ENCODE measurements around the gene KDELR3. TPM values are rescaled to one million over a fixed set of nuclear protein-coding genes. Genes with fewer than 3 reads are reported as not detected.

KDELR3 gene
- total and polyA plus RNA-seq, 10 of the 15 experiments (the other 5 are each of a cell fraction or from before 2014, with no cell fraction given) = 0.15 to 0.98 (median 0.25) TPM; not detected in 1

DNA sequence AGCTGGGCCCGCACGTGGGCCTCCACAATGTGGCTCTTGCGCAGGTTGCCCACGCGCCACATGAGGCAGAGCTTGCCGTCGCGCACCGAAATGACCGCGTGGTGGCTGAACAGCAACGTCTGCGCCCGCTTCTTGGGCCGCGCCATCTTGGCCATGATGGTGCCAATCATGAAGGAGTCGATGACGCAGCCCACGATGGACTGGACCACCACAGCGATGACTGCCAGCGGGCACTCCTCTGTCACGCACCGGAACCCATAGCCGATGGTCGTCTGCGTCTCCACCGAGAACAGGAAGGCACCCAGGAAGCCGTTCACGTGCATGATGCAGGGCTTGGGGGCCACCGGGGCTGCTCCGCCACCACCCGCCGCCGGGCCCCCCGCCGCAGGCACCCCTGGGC lies 40.4 kb upstream of the KDELR3 start:
- no TSS peak for BruUV-seq (replicated peaks)
- intact Hi-C loops (cut with micrococcal nuclease; ENCODE audit: unreplicated experiment) (no loop called here), in situ Hi-C loops (cut with MboI) (no loop called here)
- FAIRE-seq = no peak
- Histone ChIP-seq H3K79me2 (ENCODE audit: control insufficient read depth, insufficient read depth, low read length) (no peaks in the 10 kb centered on the region), H3K4me2 (ENCODE audit: control insufficient read depth, insufficient read depth) (no peak overlapping the region), H3K36me3 (ENCODE audit: control insufficient read depth in 2 of 2, insufficient read depth in 2 of 2, low read length in 1 of 2) (no peaks in the 10 kb centered on the region), H4K20me1 (ENCODE audit: control insufficient read depth, insufficient read depth) (no peaks in the 10 kb centered on the region), H3K27me3 (replicated peaks in 1 of 2; ENCODE audit: control insufficient read depth in 2 of 2, insufficient read depth in 2 of 2, low read length in 1 of 2) (no peaks in the 10 kb centered on the region), H3K9me3 (replicated peaks; ENCODE audit: control insufficient read depth, insufficient read depth, low read length) (no peaks in the 10 kb centered on the region), H3K4me1 (ENCODE audit: control insufficient read depth, insufficient read depth, low read length) (no peaks in the 10 kb centered on the region), H2AFZ (ENCODE audit: control insufficient read depth, low read depth, low read length) (no peak overlapping the region), H3K4me3 (no peak overlapping the region), H3K9ac (ENCODE audit: control insufficient read depth, insufficient read depth, low read length) (no peak overlapping the region), H3K27ac (ENCODE audit: control insufficient read depth, insufficient read depth) (no peak overlapping the region)
- DNase-seq (ENCODE audit: low read depth, low spot score) = no peak
- SMC1A ChIA-PET (ENCODE audit: uncharacterized antibody, unreplicated experiment) = no interaction called here
- POLR2A ChIA-PET = no interaction called here
- RAD21 ChIA-PET (ENCODE audit: unreplicated experiment) = no interaction called here
- ATAC-seq = no peak
- CTCF ChIA-PET = no interaction called here
- 88% methylated on average over 36 of the region's 36 CpGs for WGBS (ENCODE audit: insufficient coverage, insufficient replicate concordance, low lambda C conversion rate, missing lambda C conversion rate)
- TF ChIP-seq BHLHE40 (IDR thresholded peaks at IDR 0.05; ENCODE audit: borderline replicate concordance in 1 of 2, low read depth in 2 of 2, low read length in 1 of 2) = no peak
- TF ChIP-seq, protein P1, sequence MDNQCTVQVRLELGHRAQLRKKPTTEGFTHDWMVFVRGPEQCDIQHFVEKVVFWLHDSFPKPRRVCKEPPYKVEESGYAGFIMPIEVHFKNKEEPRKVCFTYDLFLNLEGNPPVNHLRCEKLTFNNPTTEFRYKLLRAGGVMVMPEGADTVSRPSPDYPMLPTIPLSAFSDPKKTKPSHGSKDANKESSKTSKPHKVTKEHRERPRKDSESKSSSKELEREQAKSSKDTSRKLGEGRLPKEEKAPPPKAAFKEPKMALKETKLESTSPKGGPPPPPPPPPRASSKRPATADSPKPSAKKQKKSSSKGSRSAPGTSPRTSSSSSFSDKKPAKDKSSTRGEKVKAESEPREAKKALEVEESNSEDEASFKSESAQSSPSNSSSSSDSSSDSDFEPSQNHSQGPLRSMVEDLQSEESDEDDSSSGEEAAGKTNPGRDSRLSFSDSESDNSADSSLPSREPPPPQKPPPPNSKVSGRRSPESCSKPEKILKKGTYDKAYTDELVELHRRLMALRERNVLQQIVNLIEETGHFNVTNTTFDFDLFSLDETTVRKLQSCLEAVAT (IDR thresholded peaks at IDR 0.05) = no peak
- TF ChIP-seq ZNF274 (IDR thresholded peaks at IDR 0.05; ENCODE audit: insufficient read depth, insufficient read length) = no peak
- TF ChIP-seq PAX5 (IDR thresholded peaks at IDR 0.05; ENCODE audit: borderline replicate concordance, low read depth, low read length) = no peak
- TF ChIP-seq LARP7 (IDR thresholded peaks at IDR 0.05) = no peak
- TF ChIP-seq CREM (IDR thresholded peaks at IDR 0.05; ENCODE audit: low read depth) = no peak
- no peak for TF ChIP-seq NFYA (IDR thresholded peaks at IDR 0.05; ENCODE audit: borderline replicate concordance, low read depth, low read length)
- no peak for TF ChIP-seq EZH2 (IDR thresholded peaks at IDR 0.05; ENCODE audit: borderline replicate concordance, control insufficient read depth, low read depth, low read length)
- TF ChIP-seq, protein P2, sequence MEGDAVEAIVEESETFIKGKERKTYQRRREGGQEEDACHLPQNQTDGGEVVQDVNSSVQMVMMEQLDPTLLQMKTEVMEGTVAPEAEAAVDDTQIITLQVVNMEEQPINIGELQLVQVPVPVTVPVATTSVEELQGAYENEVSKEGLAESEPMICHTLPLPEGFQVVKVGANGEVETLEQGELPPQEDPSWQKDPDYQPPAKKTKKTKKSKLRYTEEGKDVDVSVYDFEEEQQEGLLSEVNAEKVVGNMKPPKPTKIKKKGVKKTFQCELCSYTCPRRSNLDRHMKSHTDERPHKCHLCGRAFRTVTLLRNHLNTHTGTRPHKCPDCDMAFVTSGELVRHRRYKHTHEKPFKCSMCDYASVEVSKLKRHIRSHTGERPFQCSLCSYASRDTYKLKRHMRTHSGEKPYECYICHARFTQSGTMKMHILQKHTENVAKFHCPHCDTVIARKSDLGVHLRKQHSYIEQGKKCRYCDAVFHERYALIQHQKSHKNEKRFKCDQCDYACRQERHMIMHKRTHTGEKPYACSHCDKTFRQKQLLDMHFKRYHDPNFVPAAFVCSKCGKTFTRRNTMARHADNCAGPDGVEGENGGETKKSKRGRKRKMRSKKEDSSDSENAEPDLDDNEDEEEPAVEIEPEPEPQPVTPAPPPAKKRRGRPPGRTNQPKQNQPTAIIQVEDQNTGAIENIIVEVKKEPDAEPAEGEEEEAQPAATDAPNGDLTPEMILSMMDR (IDR thresholded peaks at IDR 0.05 in 2 of 3, conservative IDR thresholded peaks at IDR 0.05 in 1 of 3; ENCODE audit: control insufficient read depth in 2 of 3, extremely low read depth in 1 of 3, insufficient read depth in 1 of 3, low read depth in 3 of 3, low read length in 3 of 3) = no peak
- TF ChIP-seq JUNB (IDR thresholded peaks at IDR 0.05) = no peak
- TF ChIP-seq JUND (IDR thresholded peaks at IDR 0.05; ENCODE audit: low read depth, low read length) = no peak
- no peak for TF ChIP-seq POLR2AphosphoS5 (IDR thresholded peaks at IDR 0.05; ENCODE audit: low read length)
- TF ChIP-seq, protein P3, sequence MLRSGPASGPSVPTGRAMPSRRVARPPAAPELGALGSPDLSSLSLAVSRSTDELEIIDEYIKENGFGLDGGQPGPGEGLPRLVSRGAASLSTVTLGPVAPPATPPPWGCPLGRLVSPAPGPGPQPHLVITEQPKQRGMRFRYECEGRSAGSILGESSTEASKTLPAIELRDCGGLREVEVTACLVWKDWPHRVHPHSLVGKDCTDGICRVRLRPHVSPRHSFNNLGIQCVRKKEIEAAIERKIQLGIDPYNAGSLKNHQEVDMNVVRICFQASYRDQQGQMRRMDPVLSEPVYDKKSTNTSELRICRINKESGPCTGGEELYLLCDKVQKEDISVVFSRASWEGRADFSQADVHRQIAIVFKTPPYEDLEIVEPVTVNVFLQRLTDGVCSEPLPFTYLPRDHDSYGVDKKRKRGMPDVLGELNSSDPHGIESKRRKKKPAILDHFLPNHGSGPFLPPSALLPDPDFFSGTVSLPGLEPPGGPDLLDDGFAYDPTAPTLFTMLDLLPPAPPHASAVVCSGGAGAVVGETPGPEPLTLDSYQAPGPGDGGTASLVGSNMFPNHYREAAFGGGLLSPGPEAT (IDR thresholded peaks at IDR 0.05; ENCODE audit: low read depth) = no peak
- TF ChIP-seq, protein P4, sequence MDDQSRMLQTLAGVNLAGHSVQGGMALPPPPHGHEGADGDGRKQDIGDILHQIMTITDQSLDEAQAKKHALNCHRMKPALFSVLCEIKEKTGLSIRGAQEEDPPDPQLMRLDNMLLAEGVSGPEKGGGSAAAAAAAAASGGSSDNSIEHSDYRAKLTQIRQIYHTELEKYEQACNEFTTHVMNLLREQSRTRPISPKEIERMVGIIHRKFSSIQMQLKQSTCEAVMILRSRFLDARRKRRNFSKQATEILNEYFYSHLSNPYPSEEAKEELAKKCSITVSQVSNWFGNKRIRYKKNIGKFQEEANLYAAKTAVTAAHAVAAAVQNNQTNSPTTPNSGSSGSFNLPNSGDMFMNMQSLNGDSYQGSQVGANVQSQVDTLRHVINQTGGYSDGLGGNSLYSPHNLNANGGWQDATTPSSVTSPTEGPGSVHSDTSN (IDR thresholded peaks at IDR 0.05; ENCODE audit: insufficient replicate concordance, low read depth, low read length) = no peak
- TF ChIP-seq SRF (IDR thresholded peaks at IDR 0.05; ENCODE audit: low read depth in 2 of 2, low read length in 2 of 2) = no peak
- TF ChIP-seq YBX1 (IDR thresholded peaks at IDR 0.05) = no peak
- TF ChIP-seq, protein P5, sequence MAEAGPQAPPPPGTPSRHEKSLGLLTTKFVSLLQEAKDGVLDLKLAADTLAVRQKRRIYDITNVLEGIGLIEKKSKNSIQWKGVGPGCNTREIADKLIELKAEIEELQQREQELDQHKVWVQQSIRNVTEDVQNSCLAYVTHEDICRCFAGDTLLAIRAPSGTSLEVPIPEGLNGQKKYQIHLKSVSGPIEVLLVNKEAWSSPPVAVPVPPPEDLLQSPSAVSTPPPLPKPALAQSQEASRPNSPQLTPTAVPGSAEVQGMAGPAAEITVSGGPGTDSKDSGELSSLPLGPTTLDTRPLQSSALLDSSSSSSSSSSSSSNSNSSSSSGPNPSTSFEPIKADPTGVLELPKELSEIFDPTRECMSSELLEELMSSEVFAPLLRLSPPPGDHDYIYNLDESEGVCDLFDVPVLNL (IDR thresholded peaks at IDR 0.05; ENCODE audit: low read depth, low read length) = no peak
